Heart left ventricle (tissue), 13 donors: ENCODE data around the gene SCGB1C2.

ENCODE experiments used
- CTCF ChIP-seq, 12 donors: fragments of 200-600 bp; sonication (generic) in 4 of 12; IDR thresholded peaks; one replicate each; pipeline versions ENCODE4 v1.5.0 to v1.8.0; 2018 to 2022; ENCODE audit warnings: antibody characterized with exemption in 12 of 12, mild to moderate bottlenecking in 5 of 12
- POLR2A ChIP-seq, 2 donors: fragments of 450-650 bp; IDR thresholded peaks; one replicate each; pipeline ENCODE4 v1.6.1; 2017; ENCODE audit warnings: antibody characterized with exemption in 2 of 2, mild to moderate bottlenecking in 2 of 2, moderate library complexity in 2 of 2
- donor health status: ischemic (EF 13 %, LVEDD 7.1; RV severe dilation, severe dysfunction).
- donor health status: DM: no; HTN: yes; CAD: no.
- donor health status: DM: no; HTN: no; CAD: no.
- donor health status: ischemic (EF 25% LVEDD 6.9; RV normal size, moderate dysfunction).
- donor health status: ischemic (EF 25% LVEDD 5.7; RV mildly dilated, moderate dysfunction).
- donor health status: ischemic (EF 35%, LVEDD 5.7; RV mildly dilated, moderate dysfunction).
- donor health status: nonischemic (EF 11% LVEDD 7.7; RV severe dilation, severe dysfunction).
- donor health status: DM: yes; HTN: yes; CAD: no.
- donor health status: PGD.
- donor health status: ischemic (EF 29% LVEDD 5.4; RV normal size, mild dysfunction).
- donor health status: nonischemic (EF 23%, LVEDD 6.1; RV moderate dilation, normal function).

- TF ChIP-seq CTCF (IDR thresholded peaks at IDR 0.05) (no peak), POLR2A (IDR thresholded peaks at IDR 0.05) (no peak)
Observed at GRCh38 chr17:187130-187529, 49.8 kb downstream of the SCGB1C2 start.
